ENCODE results near the gene HOXD8. TPM values are rescaled to one million over a fixed set of nuclear protein-coding genes. Genes with fewer than 3 reads are reported as not detected.

The HOXD8 gene
- total RNA-seq, 1 donor from 2014 or later, result not detected

GRCh38 chr2:176172895-176173566, 43.5 kb downstream of the HOXD8 start:
- DNase-seq (no peak), ATAC-seq (ENCODE audit: low read depth) (no peak)
- Mint-ChIP-seq H3K4me3 (no peak overlapping the region), H3K27me3 (peaks cover 64% of the 10 kb centered on the region), H3K9me3 (no peaks in the 10 kb centered on the region), H3K36me3 (ENCODE audit: low read depth) (no peaks in the 10 kb centered on the region), H3K4me1 (peaks cover 6% of the 10 kb centered on the region), H3K27ac (no peak overlapping the region)
- TF ChIP-seq CTCF (IDR thresholded peaks at IDR 0.05), result no peak
- CTCF ChIA-PET, result interaction anchor here (1.0 kb wide), 1 partner anchor 11 kb away, joined by 3 read pairs; no protein-coding TSS in a partner anchor
- intact Hi-C loops (cut with micrococcal nuclease), result no loop called here
- POLR2A ChIA-PET, result no interaction called here

GRCh38 chr2:176173567-176174381, 44.3 kb downstream of the HOXD8 start:
- no peak for DNase-seq
- Mint-ChIP-seq H3K4me3 (no peak overlapping the region), H3K27ac (no peak overlapping the region), H3K27me3 (peaks cover 67% of the 10 kb centered on the region), H3K36me3 (ENCODE audit: low read depth) (no peaks in the 10 kb centered on the region), H3K9me3 (no peaks in the 10 kb centered on the region), H3K4me1 (peaks cover 9% of the 10 kb centered on the region)
- ChIA-PET CTCF (interaction anchor here (1.0 kb wide), 1 partner anchor 12 kb away, joined by 3 read pairs; no protein-coding TSS in a partner anchor), POLR2A (no interaction called here)
- intact Hi-C loops (cut with micrococcal nuclease), result no loop called here
- ATAC-seq (ENCODE audit: low read depth), result no peak
- TF ChIP-seq CTCF (IDR thresholded peaks at IDR 0.05), result no peak

GRCh38 chr2:176174382-176174823, 44.9 kb downstream of the HOXD8 start:
- no peak overlapping the region for H3K4me3 Mint-ChIP-seq
- H3K4me1 Mint-ChIP-seq, result peaks cover 9% of the 10 kb centered on the region
- ATAC-seq (ENCODE audit: low read depth) (no peak), DNase-seq (no peak)
- no peaks in the 10 kb centered on the region for H3K9me3 Mint-ChIP-seq
- H3K36me3 Mint-ChIP-seq (ENCODE audit: low read depth), result no peaks in the 10 kb centered on the region
- CTCF ChIA-PET, result no interaction called here
- no peak for TF ChIP-seq CTCF (IDR thresholded peaks at IDR 0.05)
- POLR2A ChIA-PET, result no interaction called here
- H3K27me3 Mint-ChIP-seq, result peaks cover 66% of the 10 kb centered on the region
- intact Hi-C loops (cut with micrococcal nuclease), result no loop called here
- H3K27ac Mint-ChIP-seq, result no peak overlapping the region

- intact Hi-C loops (cut with micrococcal nuclease), result no loop called here
- peaks cover 68% of the 10 kb centered on the region for H3K27me3 Mint-ChIP-seq
- H3K9me3 Mint-ChIP-seq, result no peaks in the 10 kb centered on the region
- H3K36me3 Mint-ChIP-seq (ENCODE audit: low read depth), result no peaks in the 10 kb centered on the region
- no peak for DNase-seq
- no peak overlapping the region for H3K27ac Mint-ChIP-seq
- H3K4me1 Mint-ChIP-seq, result peaks cover 9% of the 10 kb centered on the region
- no peak overlapping the region for H3K4me3 Mint-ChIP-seq
- TF ChIP-seq CTCF (IDR thresholded peaks at IDR 0.05), result no peak
- POLR2A ChIA-PET, result interaction anchor here (0.6 kb wide), 1 partner anchor 9 kb away, joined by 3 read pairs; no protein-coding TSS in a partner anchor
- CTCF ChIA-PET, result no interaction called here
- no peak for ATAC-seq (ENCODE audit: low read depth)
These were observed 45.6 kb downstream of the HOXD8 start for GRCh38 chr2:176174824-176175708.
